Activated B cell treated with CpG ODN at 0.5 μM for 24 hours (primary cell): ENCODE measurements around the gene CECR2. TPM values are rescaled to one million over a fixed set of nuclear protein-coding genes. Genes with fewer than 3 reads are reported as not detected.

Source experiments
- ATAC-seq: fragments of 200-7000 bp; cut with Tn5 transposase; one replicate; pipeline ENCODE4 v1.10.0; 2021; ENCODE audit warnings: low read depth, mild to moderate bottlenecking, moderate library complexity
- CTCF ChIA-PET: fragments of 350-600 bp; sonication (Branson Sonifier 250); formaldehyde crosslinking; loops from one replicate; lab custom pipeline; 2021; ENCODE audit warnings: antibody characterized with exemption; lab: Charles Lee
- POLR2A ChIA-PET: fragments of 350-600 bp; sonication (Branson Sonifier 250); formaldehyde crosslinking; loops from one replicate; lab custom pipeline; 2021; ENCODE audit warnings: antibody characterized with exemption; lab: Charles Lee
- DNase-seq: peaks from one replicate; pipeline ENCODE4 v3.0.0; 2022
- H3K27ac Mint-ChIP-seq: one replicate; pipeline ENCODE4 v1.8.0; 2020; ENCODE audit warnings: mixed read lengths
- H3K27me3 Mint-ChIP-seq: one replicate; pipeline ENCODE4 v1.8.0; 2021; ENCODE audit warnings: mixed read lengths
- H3K36me3 Mint-ChIP-seq: one replicate; pipeline ENCODE4 v1.8.0; 2021; ENCODE audit warnings: low read depth, mixed read lengths
- H3K4me1 Mint-ChIP-seq: one replicate; pipeline ENCODE4 v1.8.0; 2021; ENCODE audit warnings: mixed read lengths
- H3K4me3 Mint-ChIP-seq: one replicate; pipeline ENCODE4 v1.8.0; 2020; ENCODE audit warnings: mild to moderate bottlenecking, mixed read lengths
- H3K9me3 Mint-ChIP-seq: one replicate; pipeline ENCODE4 v1.8.0; 2020; ENCODE audit warnings: mixed read lengths
- intact Hi-C: fragments of 100-400 bp; cut with micrococcal nuclease; formaldehyde crosslinking; loops from one replicate; pipeline ENCODE4 v1.15.1; 2024
- total RNA-seq: library from RNA; stranded (reverse); gene quantifications from 2 replicates; pipeline ENCODE4 v1.2.3, GENCODE V29; 2022
- TF ChIP-seq, protein P1 (sequence below): fragments of 200-600 bp; IDR thresholded peaks from one replicate; pipeline ENCODE4 v1.8.0; 2022; ENCODE audit warnings: antibody characterized with exemption, mild to moderate bottlenecking

CECR2 gene
- total RNA-seq, 1 donor from 2014 or later: 2.5 TPM

- POLR2A ChIA-PET: no interaction called here
These were observed 27.3 kb downstream of the CECR2 start for GRCh38 chr22:17396516-17396915.

DNA sequence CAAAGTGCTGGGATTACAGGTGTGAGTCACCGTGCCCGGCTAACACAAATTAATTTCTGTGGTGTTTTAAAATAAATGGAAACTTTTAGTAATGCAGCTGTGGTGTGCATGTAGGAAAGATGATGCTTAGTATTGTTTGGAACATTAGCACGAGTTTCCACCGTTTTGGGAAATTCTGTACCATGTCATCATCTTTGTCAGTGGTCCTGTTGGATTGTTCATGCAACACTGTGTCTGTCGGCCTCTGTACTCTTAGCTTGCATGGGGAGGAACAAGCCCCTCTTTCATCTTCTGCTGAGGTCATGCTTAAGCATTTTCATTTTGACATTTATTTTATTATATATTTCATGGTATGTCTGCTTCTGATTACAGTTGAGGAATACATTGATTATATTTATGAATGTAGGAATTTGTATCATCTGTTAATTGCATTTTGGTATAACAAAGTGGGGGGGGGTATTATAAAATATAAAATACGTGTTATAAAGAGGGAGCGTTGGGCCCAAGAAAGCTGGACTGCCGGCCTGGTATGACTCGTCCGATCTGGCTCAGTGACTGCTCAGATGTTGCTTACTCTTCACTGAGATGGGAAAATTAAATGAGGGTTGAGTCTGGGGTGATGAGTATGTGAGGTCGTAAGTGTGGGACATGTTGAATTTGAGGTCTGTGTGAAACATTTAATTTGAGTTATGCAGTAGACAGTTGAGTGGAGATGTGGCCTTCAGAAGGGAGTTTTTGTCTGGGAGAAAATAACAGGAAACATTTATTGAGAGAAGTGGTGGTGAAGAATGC lies 28.7 kb downstream of the CECR2 start:
- TF ChIP-seq, protein P1, sequence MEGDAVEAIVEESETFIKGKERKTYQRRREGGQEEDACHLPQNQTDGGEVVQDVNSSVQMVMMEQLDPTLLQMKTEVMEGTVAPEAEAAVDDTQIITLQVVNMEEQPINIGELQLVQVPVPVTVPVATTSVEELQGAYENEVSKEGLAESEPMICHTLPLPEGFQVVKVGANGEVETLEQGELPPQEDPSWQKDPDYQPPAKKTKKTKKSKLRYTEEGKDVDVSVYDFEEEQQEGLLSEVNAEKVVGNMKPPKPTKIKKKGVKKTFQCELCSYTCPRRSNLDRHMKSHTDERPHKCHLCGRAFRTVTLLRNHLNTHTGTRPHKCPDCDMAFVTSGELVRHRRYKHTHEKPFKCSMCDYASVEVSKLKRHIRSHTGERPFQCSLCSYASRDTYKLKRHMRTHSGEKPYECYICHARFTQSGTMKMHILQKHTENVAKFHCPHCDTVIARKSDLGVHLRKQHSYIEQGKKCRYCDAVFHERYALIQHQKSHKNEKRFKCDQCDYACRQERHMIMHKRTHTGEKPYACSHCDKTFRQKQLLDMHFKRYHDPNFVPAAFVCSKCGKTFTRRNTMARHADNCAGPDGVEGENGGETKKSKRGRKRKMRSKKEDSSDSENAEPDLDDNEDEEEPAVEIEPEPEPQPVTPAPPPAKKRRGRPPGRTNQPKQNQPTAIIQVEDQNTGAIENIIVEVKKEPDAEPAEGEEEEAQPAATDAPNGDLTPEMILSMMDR: no peak
- DNase-seq (no peak), ATAC-seq (no peak)
- no peak overlapping the region for H3K4me3 Mint-ChIP-seq
- H3K27ac Mint-ChIP-seq: no peak overlapping the region
- POLR2A ChIA-PET: no interaction called here
- no peaks in the 10 kb centered on the region for H3K4me1 Mint-ChIP-seq
- intact Hi-C loops: loop anchor here (1.0 kb wide), 1 partner anchor 12 kb away; no protein-coding TSS in a partner anchor
- CTCF ChIA-PET: no interaction called here
- H3K27me3 Mint-ChIP-seq: no peaks in the 10 kb centered on the region
- H3K9me3 Mint-ChIP-seq: no peaks in the 10 kb centered on the region
- no peaks in the 10 kb centered on the region for H3K36me3 Mint-ChIP-seq

More at GRCh38 chr22:17396516-17396915, 27.3 kb downstream of the CECR2 start:
- ATAC-seq: no peak
- no peak overlapping the region for H3K27ac Mint-ChIP-seq
- H3K9me3 Mint-ChIP-seq: no peaks in the 10 kb centered on the region
- no peaks in the 10 kb centered on the region for H3K27me3 Mint-ChIP-seq
- CTCF ChIA-PET: interaction anchor here (1.6 kb wide), 1 partner anchor 105 kb away, joined by 3 read pairs; no protein-coding TSS in a partner anchor
- no peaks in the 10 kb centered on the region for H3K4me1 Mint-ChIP-seq
- H3K36me3 Mint-ChIP-seq: no peaks in the 10 kb centered on the region
- no peak for DNase-seq
- TF ChIP-seq, protein P1: no peak
- intact Hi-C loops: no loop called here
- no peak overlapping the region for H3K4me3 Mint-ChIP-seq

GRCh38 chr22:17400305-17400704 lies 31.0 kb downstream of the CECR2 start:
- no peaks in the 10 kb centered on the region for H3K9me3 Mint-ChIP-seq
- CTCF ChIA-PET: no interaction called here
- intact Hi-C loops: no loop called here
- H3K36me3 Mint-ChIP-seq: no peaks in the 10 kb centered on the region
- POLR2A ChIA-PET: no interaction called here
- DNase-seq: no peak
- H3K27me3 Mint-ChIP-seq: no peaks in the 10 kb centered on the region
- TF ChIP-seq, protein P1: no peak
- peaks cover 4% of the 10 kb centered on the region for H3K4me1 Mint-ChIP-seq
- H3K27ac Mint-ChIP-seq: no peak overlapping the region
- no peak for ATAC-seq
- H3K4me3 Mint-ChIP-seq: no peak overlapping the region

DNA sequence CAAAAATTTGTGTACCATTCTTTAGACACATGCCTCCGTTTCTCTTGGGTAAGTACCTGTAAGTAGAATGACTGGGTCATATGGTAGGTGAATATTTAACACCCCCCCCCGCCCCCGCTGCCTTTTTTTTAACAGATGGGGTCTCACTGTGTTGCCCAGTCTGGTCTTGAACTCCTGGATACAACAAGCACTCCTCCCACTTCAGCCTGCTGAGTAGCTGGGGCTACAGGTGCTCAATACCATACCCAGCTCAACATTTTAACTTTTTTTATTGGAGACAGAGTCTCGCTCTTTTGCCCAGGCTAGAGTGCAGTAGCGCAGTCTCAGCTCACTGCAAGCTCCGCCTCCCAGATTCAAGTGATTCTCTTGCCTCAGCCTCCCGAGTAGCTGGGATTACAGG lies 32.5 kb downstream of the CECR2 start:
- POLR2A ChIA-PET: no interaction called here
- CTCF ChIA-PET: interaction anchor here (0.7 kb wide), 1 partner anchor 22 kb away, joined by 3 read pairs; no protein-coding TSS in a partner anchor
- no peak for DNase-seq
- H3K4me1 Mint-ChIP-seq: peaks cover 4% of the 10 kb centered on the region
- H3K36me3 Mint-ChIP-seq: no peaks in the 10 kb centered on the region
- H3K27ac Mint-ChIP-seq: no peak overlapping the region
- intact Hi-C loops: no loop called here
- ATAC-seq: no peak
- no peaks in the 10 kb centered on the region for H3K27me3 Mint-ChIP-seq
- TF ChIP-seq, protein P1: no peak
- no peak overlapping the region for H3K4me3 Mint-ChIP-seq
- H3K9me3 Mint-ChIP-seq: no peaks in the 10 kb centered on the region

DNA sequence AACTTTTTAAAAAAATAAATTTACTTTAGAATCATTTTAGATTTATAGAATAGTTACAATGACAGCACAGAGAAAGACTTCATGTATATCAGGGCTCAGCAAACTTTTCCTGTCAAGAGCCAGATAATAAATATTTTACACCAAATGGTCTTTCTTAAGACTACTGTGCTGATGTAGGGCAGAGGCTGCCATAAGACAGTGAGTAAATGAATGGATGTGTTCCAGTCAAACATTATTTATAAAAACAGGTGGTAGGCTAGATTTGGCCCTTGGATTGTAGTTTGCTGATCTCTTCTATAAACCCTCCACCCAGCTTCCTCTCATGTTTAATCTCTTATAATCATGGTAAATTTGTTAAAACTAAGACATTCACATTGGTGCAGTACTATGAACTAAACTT lies 33.0 kb downstream of the CECR2 start:
- Mint-ChIP-seq H3K9me3 (no peaks in the 10 kb centered on the region), H3K4me1 (peaks cover 4% of the 10 kb centered on the region), H3K36me3 (no peaks in the 10 kb centered on the region), H3K27me3 (no peaks in the 10 kb centered on the region), H3K4me3 (no peak overlapping the region), H3K27ac (no peak overlapping the region)
- DNase-seq (no peak), ATAC-seq (no peak)
- intact Hi-C loops: no loop called here
- TF ChIP-seq, protein P1: no peak
- ChIA-PET CTCF (interaction anchor here (0.7 kb wide), 1 partner anchor 21 kb away, joined by 3 read pairs; no protein-coding TSS in a partner anchor), POLR2A (no interaction called here)
